ENCODE data around the gene ZMYM2.

ZMYM2 gene

DNA sequence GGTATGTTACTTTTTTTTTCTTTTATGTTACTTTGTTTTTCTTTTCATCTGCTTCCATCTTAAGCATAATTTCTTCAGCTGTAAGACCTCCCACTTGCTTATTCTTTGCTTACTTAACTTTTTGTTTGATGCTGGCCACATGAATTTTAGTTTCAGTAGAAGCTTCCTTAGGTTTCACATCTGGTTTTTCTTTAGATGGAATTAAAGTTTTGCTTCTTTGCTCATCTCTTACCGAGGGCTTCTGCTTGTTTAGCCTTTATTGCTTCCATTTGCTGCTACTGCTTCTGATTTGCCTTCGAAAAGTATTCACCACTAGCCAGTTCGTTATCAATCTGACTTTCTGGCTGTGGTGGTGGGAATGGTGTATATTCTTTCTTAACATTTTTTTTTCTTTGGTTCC, 111.4 kb downstream of the ZMYM2 start:
- Histone ChIP-seq H3K4me1 (ENCODE audit: insufficient read depth, low read length, poor library complexity, severe bottlenecking) (no peaks in the 10 kb centered on the region), H3K9ac (ENCODE audit: low read depth, low read length, poor library complexity, severe bottlenecking) (no peak overlapping the region), H2AFZ (ENCODE audit: low read length) (no peak overlapping the region), H3F3A (ENCODE audit: low read depth) (no peaks in the 10 kb centered on the region), H3K4me2 (ENCODE audit: low read depth, low read length, poor library complexity, severe bottlenecking) (no peak overlapping the region), H3K4me3 (ENCODE audit: low read length, poor library complexity, severe bottlenecking) (no peak overlapping the region), H3K36me3 (ENCODE audit: insufficient read depth, low read length) (peaks cover 91% of the 10 kb centered on the region), H3K79me2 (ENCODE audit: insufficient read depth, low read length) (no peaks in the 10 kb centered on the region), H3K9me2 (replicated peaks; ENCODE audit: low read depth, low read length) (no peaks in the 10 kb centered on the region), H3K9me3 (ENCODE audit: insufficient read depth, low read depth, low read length) (no peaks in the 10 kb centered on the region), H3K27me3 (ENCODE audit: insufficient read depth, low read length, poor library complexity, severe bottlenecking) (no peaks in the 10 kb centered on the region), H4K20me1 (ENCODE audit: insufficient read depth, low read length, poor library complexity, severe bottlenecking) (no peaks in the 10 kb centered on the region)
- TF ChIP-seq EZH2phosphoT487 (IDR thresholded peaks at IDR 0.05; ENCODE audit: borderline replicate concordance), result no peak
- TF ChIP-seq, protein P1, sequence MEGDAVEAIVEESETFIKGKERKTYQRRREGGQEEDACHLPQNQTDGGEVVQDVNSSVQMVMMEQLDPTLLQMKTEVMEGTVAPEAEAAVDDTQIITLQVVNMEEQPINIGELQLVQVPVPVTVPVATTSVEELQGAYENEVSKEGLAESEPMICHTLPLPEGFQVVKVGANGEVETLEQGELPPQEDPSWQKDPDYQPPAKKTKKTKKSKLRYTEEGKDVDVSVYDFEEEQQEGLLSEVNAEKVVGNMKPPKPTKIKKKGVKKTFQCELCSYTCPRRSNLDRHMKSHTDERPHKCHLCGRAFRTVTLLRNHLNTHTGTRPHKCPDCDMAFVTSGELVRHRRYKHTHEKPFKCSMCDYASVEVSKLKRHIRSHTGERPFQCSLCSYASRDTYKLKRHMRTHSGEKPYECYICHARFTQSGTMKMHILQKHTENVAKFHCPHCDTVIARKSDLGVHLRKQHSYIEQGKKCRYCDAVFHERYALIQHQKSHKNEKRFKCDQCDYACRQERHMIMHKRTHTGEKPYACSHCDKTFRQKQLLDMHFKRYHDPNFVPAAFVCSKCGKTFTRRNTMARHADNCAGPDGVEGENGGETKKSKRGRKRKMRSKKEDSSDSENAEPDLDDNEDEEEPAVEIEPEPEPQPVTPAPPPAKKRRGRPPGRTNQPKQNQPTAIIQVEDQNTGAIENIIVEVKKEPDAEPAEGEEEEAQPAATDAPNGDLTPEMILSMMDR (conservative IDR thresholded peaks at IDR 0.05; ENCODE audit: low read length), result no peak

DNA sequence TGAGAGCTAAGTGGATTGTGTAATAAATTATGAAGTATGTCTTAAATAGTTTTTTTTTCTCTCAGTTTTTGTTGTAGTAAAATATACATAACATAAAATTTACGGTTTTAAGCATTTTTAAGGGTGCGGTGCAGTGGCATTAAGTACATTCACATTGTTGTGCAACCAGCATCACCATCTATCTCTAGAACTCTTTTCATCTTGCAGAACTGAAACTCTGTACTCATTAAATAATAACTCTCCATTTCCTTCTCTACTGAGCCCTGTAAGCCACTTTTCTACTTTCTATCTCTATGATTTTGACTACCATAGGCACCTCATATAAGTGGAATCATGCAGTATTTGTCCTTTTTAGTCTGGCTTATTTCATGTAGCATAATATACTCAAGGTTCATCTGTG, 115.2 kb downstream of the ZMYM2 start:
- H3F3A ChIP-seq (ENCODE audit: low read depth), result no peaks in the 10 kb centered on the region
- H3K4me3 ChIP-seq (ENCODE audit: low read length, poor library complexity, severe bottlenecking), result no peak overlapping the region
- H3K27me3 ChIP-seq (ENCODE audit: insufficient read depth, low read length, poor library complexity, severe bottlenecking), result no peaks in the 10 kb centered on the region
- H3K9me3 ChIP-seq (ENCODE audit: insufficient read depth, low read depth, low read length), result no peaks in the 10 kb centered on the region
- no peak overlapping the region for H3K4me2 ChIP-seq (ENCODE audit: low read depth, low read length, poor library complexity, severe bottlenecking)
- peaks cover 69% of the 10 kb centered on the region for H3K36me3 ChIP-seq (ENCODE audit: insufficient read depth, low read length)
- no peaks in the 10 kb centered on the region for H3K79me2 ChIP-seq (ENCODE audit: insufficient read depth, low read length)
- H4K20me1 ChIP-seq (ENCODE audit: insufficient read depth, low read length, poor library complexity, severe bottlenecking), result no peaks in the 10 kb centered on the region
- no peak overlapping the region for H3K9ac ChIP-seq (ENCODE audit: low read depth, low read length, poor library complexity, severe bottlenecking)
- no peak overlapping the region for H2AFZ ChIP-seq (ENCODE audit: low read length)
- no peak for TF ChIP-seq EZH2phosphoT487 (IDR thresholded peaks at IDR 0.05; ENCODE audit: borderline replicate concordance)
- TF ChIP-seq, protein P1 (conservative IDR thresholded peaks at IDR 0.05; ENCODE audit: low read length), result no peak
- no peaks in the 10 kb centered on the region for H3K4me1 ChIP-seq (ENCODE audit: insufficient read depth, low read length, poor library complexity, severe bottlenecking)
- no peaks in the 10 kb centered on the region for H3K9me2 ChIP-seq (replicated peaks; ENCODE audit: low read depth, low read length)

DNA sequence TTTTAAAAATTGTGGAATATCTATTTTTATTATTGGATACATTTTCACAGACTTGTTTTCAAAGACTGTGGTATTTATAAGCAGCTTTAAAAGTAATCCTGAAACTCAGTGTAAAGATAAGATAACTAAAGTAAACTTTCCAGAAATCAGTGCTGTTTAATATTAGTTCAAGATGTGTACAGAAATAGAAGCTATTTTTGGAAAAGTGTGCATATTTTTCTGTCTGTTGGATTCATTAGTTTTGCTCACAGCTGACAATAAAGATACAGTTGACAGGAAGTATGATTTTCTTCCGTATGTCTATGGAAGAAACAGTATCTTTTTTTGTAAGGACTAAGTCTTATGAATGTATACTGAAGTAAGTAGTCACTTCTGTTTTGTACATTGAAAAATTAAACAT, 116.4 kb downstream of the ZMYM2 start:
- H3K79me2 ChIP-seq (ENCODE audit: insufficient read depth, low read length), result no peaks in the 10 kb centered on the region
- H3K9me2 ChIP-seq (replicated peaks; ENCODE audit: low read depth, low read length), result no peaks in the 10 kb centered on the region
- H3K4me3 ChIP-seq (ENCODE audit: low read length, poor library complexity, severe bottlenecking), result no peak overlapping the region
- H4K20me1 ChIP-seq (ENCODE audit: insufficient read depth, low read length, poor library complexity, severe bottlenecking), result no peaks in the 10 kb centered on the region
- no peak overlapping the region for H2AFZ ChIP-seq (ENCODE audit: low read length)
- H3K36me3 ChIP-seq (ENCODE audit: insufficient read depth, low read length), result peaks cover 66% of the 10 kb centered on the region
- no peak for TF ChIP-seq EZH2phosphoT487 (IDR thresholded peaks at IDR 0.05; ENCODE audit: borderline replicate concordance)
- TF ChIP-seq, protein P1 (conservative IDR thresholded peaks at IDR 0.05; ENCODE audit: low read length), result no peak
- no peaks in the 10 kb centered on the region for H3F3A ChIP-seq (ENCODE audit: low read depth)
- H3K9ac ChIP-seq (ENCODE audit: low read depth, low read length, poor library complexity, severe bottlenecking), result no peak overlapping the region
- no peak overlapping the region for H3K4me2 ChIP-seq (ENCODE audit: low read depth, low read length, poor library complexity, severe bottlenecking)
- H3K4me1 ChIP-seq (ENCODE audit: insufficient read depth, low read length, poor library complexity, severe bottlenecking), result no peaks in the 10 kb centered on the region
- no peaks in the 10 kb centered on the region for H3K9me3 ChIP-seq (ENCODE audit: insufficient read depth, low read depth, low read length)
- no peaks in the 10 kb centered on the region for H3K27me3 ChIP-seq (ENCODE audit: insufficient read depth, low read length, poor library complexity, severe bottlenecking)

Data from Loucy (cell line).